Measurements from ENCODE around the gene JAG2.

The JAG2 gene

GRCh38 chr14:105200074-105200473 lies 31.5 kb upstream of the JAG2 start:
- no peaks in the 10 kb centered on the region for H4K20me1 ChIP-seq (ENCODE audit: low read depth, low read length)
- TF ChIP-seq EZH2phosphoT487 (conservative IDR thresholded peaks at IDR 0.05; ENCODE audit: low read length) (no peak), CTCF (IDR thresholded peaks at IDR 0.05; ENCODE audit: insufficient read depth, low read length, poor library complexity, severe bottlenecking) (peak; percentile 27)
- H3K36me3 ChIP-seq (ENCODE audit: low read length): no peaks in the 10 kb centered on the region
- H3K4me2 ChIP-seq (ENCODE audit: low read depth, low read length, poor library complexity, severe bottlenecking): no peak overlapping the region
- no peaks in the 10 kb centered on the region for H3K79me2 ChIP-seq (ENCODE audit: insufficient read depth, low read length)
- H3K27ac ChIP-seq (ENCODE audit: low read depth, low read length): no peak overlapping the region
- no peaks in the 10 kb centered on the region for H3K9me2 ChIP-seq (replicated peaks; ENCODE audit: insufficient read depth, low read length)
- H2AFZ ChIP-seq (ENCODE audit: low read depth, low read length, severe bottlenecking): no peak overlapping the region
- H3K9ac ChIP-seq (ENCODE audit: low read length): no peak overlapping the region
- no peaks in the 10 kb centered on the region for H3K9me3 ChIP-seq (ENCODE audit: insufficient read depth, low read length)
- no peak overlapping the region for H3K4me3 ChIP-seq (ENCODE audit: insufficient read depth, low read length, poor library complexity, severe bottlenecking)
- no peaks in the 10 kb centered on the region for H3F3A ChIP-seq (ENCODE audit: insufficient read depth)
- H3K27me3 ChIP-seq (ENCODE audit: low read length): no peaks in the 10 kb centered on the region

GRCh38 chr14:105199093-105199492 lies 30.5 kb upstream of the JAG2 start:
- Histone ChIP-seq H2AFZ (ENCODE audit: low read depth, low read length, severe bottlenecking) (no peak overlapping the region), H3K9me2 (replicated peaks; ENCODE audit: insufficient read depth, low read length) (no peaks in the 10 kb centered on the region), H4K20me1 (ENCODE audit: low read depth, low read length) (no peaks in the 10 kb centered on the region), H3K79me2 (ENCODE audit: insufficient read depth, low read length) (no peaks in the 10 kb centered on the region), H3K36me3 (ENCODE audit: low read length) (no peaks in the 10 kb centered on the region), H3K4me2 (ENCODE audit: low read depth, low read length, poor library complexity, severe bottlenecking) (no peak overlapping the region), H3K9ac (ENCODE audit: low read length) (no peak overlapping the region), H3K27ac (ENCODE audit: low read depth, low read length) (no peak overlapping the region), H3K9me3 (ENCODE audit: insufficient read depth, low read length) (no peaks in the 10 kb centered on the region), H3K4me3 (ENCODE audit: insufficient read depth, low read length, poor library complexity, severe bottlenecking) (no peak overlapping the region), H3F3A (ENCODE audit: insufficient read depth) (no peaks in the 10 kb centered on the region), H3K27me3 (ENCODE audit: low read length) (no peaks in the 10 kb centered on the region)
- TF ChIP-seq CTCF (IDR thresholded peaks at IDR 0.05; ENCODE audit: insufficient read depth, low read length, poor library complexity, severe bottlenecking) (no peak), EZH2phosphoT487 (conservative IDR thresholded peaks at IDR 0.05; ENCODE audit: low read length) (no peak)

- Histone ChIP-seq H3K27me3 (ENCODE audit: low read length) (no peaks in the 10 kb centered on the region), H3F3A (ENCODE audit: insufficient read depth) (no peaks in the 10 kb centered on the region), H3K79me2 (ENCODE audit: insufficient read depth, low read length) (no peaks in the 10 kb centered on the region), H3K27ac (ENCODE audit: low read depth, low read length) (no peak overlapping the region), H3K4me2 (ENCODE audit: low read depth, low read length, poor library complexity, severe bottlenecking) (no peak overlapping the region), H2AFZ (ENCODE audit: low read depth, low read length, severe bottlenecking) (no peak overlapping the region), H3K36me3 (ENCODE audit: low read length) (no peaks in the 10 kb centered on the region), H3K4me3 (ENCODE audit: insufficient read depth, low read length, poor library complexity, severe bottlenecking) (no peak overlapping the region), H3K9ac (ENCODE audit: low read length) (no peak overlapping the region), H3K9me3 (ENCODE audit: insufficient read depth, low read length) (no peaks in the 10 kb centered on the region), H3K9me2 (replicated peaks; ENCODE audit: insufficient read depth, low read length) (no peaks in the 10 kb centered on the region), H4K20me1 (ENCODE audit: low read depth, low read length) (no peaks in the 10 kb centered on the region)
- TF ChIP-seq EZH2phosphoT487 (conservative IDR thresholded peaks at IDR 0.05; ENCODE audit: low read length) (no peak), CTCF (IDR thresholded peaks at IDR 0.05; ENCODE audit: insufficient read depth, low read length, poor library complexity, severe bottlenecking) (no peak)
Observed at GRCh38 chr14:105198588-105198987, 30.0 kb upstream of the JAG2 start.
